Activated gamma-delta T cell treated with Interleukin-2 at 50 U/mL for 16 hours (primary cell): ENCODE results near the gene RHBDF1.
"Not testable (repeated sequence)": the region's sequence is repeated elsewhere in the genome, so short reads cannot be mapped to it uniquely, and the experiment has no call there.

Source experiments
- DNase-seq: peaks from one replicate; pipeline ENCODE4 v3.0.0-alpha.2; 2020

Gene RHBDF1

GRCh38 chr16:56231-56927 is 16.1 kb downstream of the RHBDF1 start:
- DNase-seq = no peak

GRCh38 chr16:55571-56136 is 16.8 kb downstream of the RHBDF1 start:
- DNase-seq = no peak

GRCh38 chr16:54237-54581 is 18.2 kb downstream of the RHBDF1 start:
- DNase-seq = no peak

DNA sequence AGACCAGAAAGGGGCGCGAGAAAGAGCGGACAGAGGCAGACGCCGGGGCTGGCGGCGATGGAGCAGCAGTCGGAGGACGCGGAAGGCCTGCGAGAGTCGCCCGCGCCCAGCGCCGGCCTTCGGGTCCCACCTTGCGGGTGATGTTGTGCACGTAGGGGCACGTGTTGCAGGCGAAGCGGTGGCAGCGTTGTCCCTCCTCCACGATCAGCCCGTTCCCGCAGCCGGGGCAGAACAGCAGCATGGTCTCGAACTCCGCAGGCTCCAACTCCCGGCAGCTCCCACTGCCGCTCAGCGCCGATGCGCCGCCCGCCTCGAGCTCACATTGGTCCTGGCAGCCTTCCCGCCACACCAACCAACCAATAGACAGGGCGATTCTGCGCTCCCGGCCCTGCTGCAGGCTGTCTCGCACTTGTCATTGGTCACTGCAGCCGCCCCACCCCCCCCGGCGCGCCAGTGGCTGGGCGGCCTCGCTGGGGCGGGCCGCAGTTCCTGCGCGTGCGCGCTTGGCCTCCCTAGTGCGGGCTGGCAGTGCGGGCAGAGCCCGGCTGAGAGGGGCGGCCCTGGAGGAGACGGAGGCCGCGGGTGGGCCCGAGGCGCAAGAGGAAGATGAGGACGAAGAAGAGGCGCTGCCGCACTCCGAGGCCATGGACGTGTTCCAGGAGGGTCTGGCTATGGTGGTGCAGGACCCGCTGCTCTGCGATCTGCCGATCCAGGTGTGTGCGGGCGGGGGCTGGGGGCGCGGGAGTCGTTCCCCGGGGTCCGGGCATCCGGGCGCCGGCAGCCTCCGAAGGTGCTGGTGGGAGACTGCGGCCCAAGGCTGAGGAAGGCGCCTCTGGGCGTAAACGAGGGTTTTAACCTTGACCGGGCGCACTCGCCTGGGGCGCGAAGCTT is 18.8 kb downstream of the RHBDF1 start, which contains the start of the genes POLR3K and SNRNP25:
Gene POLR3K (minus strand): TSS at position 263 of the 891 bp plus-strand sequence. CDS start 22 bp downstream, at position 241.
Gene SNRNP25 (plus strand): TSS at position 483 of the 891 bp plus-strand sequence. CDS start 189 bp downstream, at position 672.
- DNase-seq = peak; percentile 97

- DNase-seq = no peak
Observed at GRCh38 chr16:50769-51591, 21.5 kb downstream of the RHBDF1 start.

DNA sequence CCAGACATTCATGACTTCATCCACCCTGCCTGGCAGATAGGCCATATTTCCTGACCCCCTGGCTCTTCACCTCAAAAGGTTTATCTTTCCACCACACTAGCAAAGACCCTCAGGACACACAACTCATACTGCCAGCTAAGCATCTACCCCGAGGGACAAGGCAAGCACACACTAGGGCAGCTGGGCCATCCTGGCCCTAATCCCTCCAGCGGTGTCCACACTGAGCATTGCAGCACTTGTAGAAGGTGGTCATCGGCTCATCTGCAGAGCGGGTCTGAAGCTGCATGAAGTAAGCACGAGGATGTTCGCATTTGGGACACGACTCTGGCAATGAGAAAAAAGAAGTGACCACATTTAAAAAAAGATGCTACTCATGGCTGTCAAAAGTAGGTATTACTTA is 25.2 kb downstream of the RHBDF1 start:
- no peak for DNase-seq

DNA sequence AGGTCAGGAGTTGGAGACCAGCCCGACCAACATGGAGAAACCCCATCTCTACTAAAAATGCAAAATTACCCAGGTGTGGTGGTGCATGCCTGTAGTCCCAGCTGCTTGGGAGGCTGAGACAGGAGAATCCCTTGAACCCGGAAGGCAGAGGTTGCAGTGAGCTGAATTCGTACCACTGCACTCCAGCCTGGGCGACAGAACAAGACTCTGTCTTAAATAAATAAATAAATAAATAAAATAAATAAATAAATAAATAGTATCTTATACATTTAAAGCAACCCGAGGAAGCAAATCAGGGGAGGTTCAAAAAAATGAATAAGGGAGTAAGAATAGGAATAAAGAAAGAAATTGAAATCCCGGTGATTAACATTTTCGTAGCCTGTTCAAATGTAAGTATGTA is 25.9 kb downstream of the RHBDF1 start:
- DNase-seq = not testable (repeated sequence)

GRCh38 chr16:45454-45853 is 27.0 kb downstream of the RHBDF1 start:
- DNase-seq = no peak

- DNase-seq = no peak
Observed at GRCh38 chr16:44655-45054, 27.8 kb downstream of the RHBDF1 start.

- DNase-seq = no peak
Observed at GRCh38 chr16:43294-43693, 29.1 kb downstream of the RHBDF1 start.

- DNase-seq = no peak
Observed at GRCh38 chr16:42691-43090, 29.7 kb downstream of the RHBDF1 start.

DNA sequence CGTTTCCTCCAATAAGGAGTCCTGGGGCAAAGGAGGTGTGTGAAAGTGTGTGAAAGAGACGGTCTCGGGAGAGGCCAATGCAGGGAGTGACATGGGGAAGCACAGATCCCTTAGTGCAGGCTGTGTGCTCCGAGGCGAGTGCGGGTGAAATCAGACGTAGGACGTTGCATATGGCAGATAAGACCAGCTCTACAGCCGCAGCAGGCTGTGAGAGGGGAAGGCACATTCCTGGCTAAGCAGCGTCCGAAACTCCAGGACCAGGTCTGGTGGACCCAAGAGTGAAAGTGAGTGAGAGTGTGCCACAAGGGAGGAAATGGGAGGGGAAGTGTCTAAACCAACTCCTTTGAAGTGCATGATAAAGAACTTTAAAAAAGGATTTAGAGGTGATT is 30.4 kb downstream of the RHBDF1 start:
- DNase-seq = no peak

DNA sequence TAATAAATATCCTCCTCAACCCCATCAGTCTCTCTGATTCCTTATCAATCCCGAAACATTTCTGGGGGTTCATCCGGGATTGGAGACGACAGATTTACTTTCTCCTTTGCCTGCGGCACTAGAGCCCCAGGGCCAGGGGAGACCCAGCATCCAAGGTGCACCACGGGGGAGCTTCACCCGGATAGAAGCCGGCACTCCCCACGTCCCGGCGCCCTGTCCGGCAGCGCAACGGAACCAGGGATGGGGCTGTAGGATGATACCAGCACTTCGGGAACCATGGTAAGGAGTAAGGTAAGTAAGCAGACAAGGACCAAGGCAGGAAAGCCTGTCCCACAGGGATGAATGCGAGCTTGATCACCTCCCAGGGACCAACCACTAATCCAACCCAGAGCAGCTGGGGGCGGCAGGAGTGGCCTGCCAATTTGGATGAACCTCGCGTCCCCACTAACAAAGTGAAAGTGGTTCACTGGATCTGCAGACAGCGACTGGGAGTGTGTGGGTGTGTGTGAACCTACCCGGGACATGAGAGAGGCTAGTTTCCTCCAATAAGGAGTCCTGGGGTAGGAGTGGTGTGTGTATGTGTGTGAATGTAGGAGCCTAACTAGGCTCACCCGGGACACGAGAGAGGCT is 30.9 kb downstream of the RHBDF1 start:
- DNase-seq = no peak

- peak; percentile 53 for DNase-seq
Observed at GRCh38 chr16:38941-39892, 33.2 kb downstream of the RHBDF1 start.

DNA sequence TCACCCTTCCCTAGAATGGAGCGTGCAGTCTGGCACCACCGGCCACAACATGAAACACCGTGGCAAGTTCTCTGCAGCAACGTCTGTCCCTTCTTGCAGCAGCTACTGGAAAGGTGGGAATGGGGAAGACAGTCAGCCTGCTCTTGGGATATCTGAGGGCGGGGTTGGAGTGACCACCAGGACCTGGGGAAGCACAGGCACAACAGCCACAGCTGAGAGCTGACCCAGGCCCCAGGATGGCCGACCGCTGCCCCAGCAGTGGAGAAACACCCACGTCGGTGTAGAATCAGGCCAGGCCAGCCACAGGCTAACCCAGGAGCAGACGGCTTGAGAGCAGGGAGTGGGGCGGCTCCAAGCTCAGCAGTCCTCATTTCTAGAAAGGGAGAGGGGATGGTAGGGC is 34.2 kb downstream of the RHBDF1 start:
- DNase-seq = not testable (repeated sequence)

- no peak for DNase-seq
Observed at GRCh38 chr16:37511-37910, 34.9 kb downstream of the RHBDF1 start.

DNA sequence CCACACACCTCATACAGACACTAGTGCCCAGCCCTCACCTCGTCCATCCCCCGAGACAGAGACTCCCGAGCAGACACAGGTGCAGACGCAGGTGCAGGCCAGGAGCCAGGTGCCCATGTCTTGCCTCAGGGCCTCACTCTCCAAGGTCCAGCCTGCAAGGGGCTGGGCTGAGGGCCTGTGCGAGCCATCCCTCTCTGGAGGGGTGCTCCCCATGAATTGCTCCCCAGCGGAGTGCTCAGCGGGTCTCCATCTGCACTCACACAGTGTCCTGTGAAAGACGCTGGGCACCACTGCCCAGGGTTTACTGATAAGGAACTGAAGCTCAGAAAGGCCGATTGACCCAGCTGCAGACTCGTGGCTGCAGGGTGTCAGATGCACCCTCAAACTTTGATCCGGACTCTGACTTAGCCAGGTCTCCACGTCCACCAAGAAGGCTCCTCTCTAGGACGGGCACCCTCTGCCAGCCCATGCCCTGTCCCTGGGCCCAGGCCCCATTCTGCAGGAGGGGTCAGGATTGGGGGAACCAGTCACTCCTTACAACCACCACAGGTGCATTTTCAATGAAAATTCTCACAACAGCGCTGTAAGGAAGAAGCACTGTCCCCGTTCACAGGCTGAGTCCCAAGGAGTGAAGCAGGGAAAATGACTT is 36.0 kb downstream of the RHBDF1 start:
- DNase-seq = no peak

GRCh38 chr16:35678-36305 is 36.6 kb downstream of the RHBDF1 start:
- DNase-seq = no peak

- no peak for DNase-seq
Observed at GRCh38 chr16:35011-35677, 37.3 kb downstream of the RHBDF1 start.

GRCh38 chr16:34648-34987 is 37.8 kb downstream of the RHBDF1 start:
- no peak for DNase-seq
